CD4-positive, alpha-beta memory T cell (primary cell): ENCODE results near the gene GRIA1. TPM values are rescaled to one million over a fixed set of nuclear protein-coding genes. Genes with fewer than 3 reads are reported as not detected.
A peak's percentile ranks its signal among the peaks of the same experiment; 100 is the strongest.

Experiments
- CTCF ChIA-PET: fragments of 350-600 bp; sonication (Branson Sonifier 250); formaldehyde crosslinking; loops from one replicate; lab custom pipeline; 2021; ENCODE audit warnings: inconsistent platforms; ENCODE audit not compliant: partially characterized antibody; lab: Charles Lee
- POLR2A ChIA-PET: fragments of 350-600 bp; sonication (Branson Sonifier 250); formaldehyde crosslinking; loops from one replicate; lab custom pipeline; 2021; ENCODE audit not compliant: partially characterized antibody; lab: Charles Lee
- DNase-seq, 5 donors: peaks; one replicate each; pipeline versions ENCODE4 v3.0.0 to v3.0.0-alpha.2; 2020 to 2022; ENCODE audit warnings: mixed read lengths in 1 of 5
- H3K27ac ChIP-seq: one replicate; pipeline ENCODE4 v1.7.0; 2013; ENCODE audit warnings: low read depth, low read length
- H3K27me3 ChIP-seq: 2 replicates; pipeline ENCODE4 v1.7.0; 2013; ENCODE audit warnings: mild to moderate bottlenecking, low read length, moderate library complexity; ENCODE audit not compliant: insufficient read depth
- H3K36me3 ChIP-seq: 2 replicates; pipeline ENCODE4 v1.7.0; 2013; ENCODE audit warnings: mild to moderate bottlenecking, low read length, moderate library complexity; ENCODE audit not compliant: insufficient read depth
- H3K4me1 ChIP-seq: 2 replicates; pipeline ENCODE4 v1.7.0; 2013; ENCODE audit warnings: mild to moderate bottlenecking, low read length, moderate library complexity; ENCODE audit not compliant: insufficient read depth
- H3K4me3 ChIP-seq, 2 donors: one replicate each; pipeline ENCODE4 v1.7.0; 2013; ENCODE audit warnings: low read length in 2 of 2, mild to moderate bottlenecking in 1 of 2
- H3K9me3 ChIP-seq, 2 donors: one replicate each; pipeline ENCODE4 v1.7.0; 2013; ENCODE audit warnings: low read length in 2 of 2, control low read depth in 1 of 2; ENCODE audit not compliant: control insufficient read depth in 1 of 2
- H3K27ac Mint-ChIP-seq, 7 donors: one replicate each; pipeline ENCODE4 v1.8.0; 2020 to 2021; ENCODE audit warnings: mixed read lengths in 7 of 7, mild to moderate bottlenecking in 6 of 7, inconsistent platforms in 3 of 7, moderate library complexity in 3 of 7
- H3K27me3 Mint-ChIP-seq, 2 donors: one replicate each; pipeline ENCODE4 v1.8.0; 2020 to 2021; ENCODE audit warnings: mixed read lengths in 2 of 2
- H3K36me3 Mint-ChIP-seq, 2 donors: one replicate each; pipeline ENCODE4 v1.8.0; 2020 to 2021; ENCODE audit warnings: mixed read lengths in 2 of 2, inconsistent platforms in 1 of 2, mild to moderate bottlenecking in 1 of 2
- H3K4me1 Mint-ChIP-seq, 4 donors: one replicate each; pipeline ENCODE4 v1.8.0; 2020 to 2021; ENCODE audit warnings: mixed read lengths in 4 of 4, mild to moderate bottlenecking in 1 of 4
- H3K4me3 Mint-ChIP-seq, 8 donors: one replicate each; pipeline ENCODE4 v1.8.0; 2020 to 2021; ENCODE audit warnings: mixed read lengths in 8 of 8, mild to moderate bottlenecking in 7 of 8, moderate library complexity in 6 of 8, inconsistent platforms in 3 of 8
- H3K9me3 Mint-ChIP-seq, 8 donors: one replicate each; pipeline ENCODE4 v1.8.0; 2020 to 2021; ENCODE audit warnings: mixed read lengths in 8 of 8, mild to moderate bottlenecking in 5 of 8, inconsistent platforms in 3 of 8, moderate library complexity in 1 of 8
- intact Hi-C: fragments of 100-400 bp; cut with micrococcal nuclease; formaldehyde crosslinking; loops from one replicate; pipeline ENCODE4 v1.15.1; 2023
- polyA plus RNA-seq, 2 donors: library from polyadenylated mRNA; unstranded; fragments of 300-500 nt; fragmentation: Illumina TruSeq; gene quantifications; one replicate each; pipeline ENCODE4 v1.2.3, GENCODE V29; 2021
- total RNA-seq, 2 experiments: library from RNA; stranded (reverse); gene quantifications; one replicate each; pipeline ENCODE4 v1.2.3, GENCODE V29; 2021

GRIA1 gene
- total and polyA plus RNA-seq, 4 experiments from 2014 or later: not detected

GRCh38 chr5:153584126-153584959, 93.9 kb downstream of the GRIA1 start:
- Histone ChIP-seq H3K36me3 (no peaks in the 10 kb centered on the region), H3K27ac (no peak overlapping the region), H3K9me3 (no peaks in the 10 kb centered on the region), H3K4me3 (no peak overlapping the region), H3K27me3 (no peaks in the 10 kb centered on the region), H3K4me1 (no peaks in the 10 kb centered on the region)
- intact Hi-C loops: no loop called here
- H3K4me1 Mint-ChIP-seq: no peaks in the 10 kb centered on the region
- H3K9me3 Mint-ChIP-seq: peaks cover 0 to 1% (median 0%) of the 10 kb centered on the region in 8 donors
- no peak overlapping the region for H3K4me3 Mint-ChIP-seq
- POLR2A ChIA-PET: no interaction called here
- no peak for DNase-seq
- peaks cover 0 to 2% of the 10 kb centered on the region in 2 donors for H3K27me3 Mint-ChIP-seq
- H3K36me3 Mint-ChIP-seq: no peaks in the 10 kb centered on the region
- H3K27ac Mint-ChIP-seq: no peak overlapping the region
- CTCF ChIA-PET: no interaction called here

- Mint-ChIP-seq H3K36me3 (no peaks in the 10 kb centered on the region), H3K9me3 (peaks cover 0 to 1% (median 0%) of the 10 kb centered on the region in 8 donors), H3K4me1 (no peaks in the 10 kb centered on the region), H3K27me3 (peaks cover 0 to 2% of the 10 kb centered on the region in 2 donors), H3K27ac (no peak overlapping the region), H3K4me3 (no peak overlapping the region)
- DNase-seq: no peak
- H3K36me3 ChIP-seq: no peaks in the 10 kb centered on the region
- H3K4me1 ChIP-seq: no peaks in the 10 kb centered on the region
- POLR2A ChIA-PET: no interaction called here
- H3K27me3 ChIP-seq: no peaks in the 10 kb centered on the region
- CTCF ChIA-PET: no interaction called here
- intact Hi-C loops: no loop called here
- H3K9me3 ChIP-seq: no peaks in the 10 kb centered on the region
- H3K4me3 ChIP-seq: no peak overlapping the region
- no peak overlapping the region for H3K27ac ChIP-seq
These were observed 94.5 kb downstream of the GRIA1 start for GRCh38 chr5:153584960-153585359.

DNA sequence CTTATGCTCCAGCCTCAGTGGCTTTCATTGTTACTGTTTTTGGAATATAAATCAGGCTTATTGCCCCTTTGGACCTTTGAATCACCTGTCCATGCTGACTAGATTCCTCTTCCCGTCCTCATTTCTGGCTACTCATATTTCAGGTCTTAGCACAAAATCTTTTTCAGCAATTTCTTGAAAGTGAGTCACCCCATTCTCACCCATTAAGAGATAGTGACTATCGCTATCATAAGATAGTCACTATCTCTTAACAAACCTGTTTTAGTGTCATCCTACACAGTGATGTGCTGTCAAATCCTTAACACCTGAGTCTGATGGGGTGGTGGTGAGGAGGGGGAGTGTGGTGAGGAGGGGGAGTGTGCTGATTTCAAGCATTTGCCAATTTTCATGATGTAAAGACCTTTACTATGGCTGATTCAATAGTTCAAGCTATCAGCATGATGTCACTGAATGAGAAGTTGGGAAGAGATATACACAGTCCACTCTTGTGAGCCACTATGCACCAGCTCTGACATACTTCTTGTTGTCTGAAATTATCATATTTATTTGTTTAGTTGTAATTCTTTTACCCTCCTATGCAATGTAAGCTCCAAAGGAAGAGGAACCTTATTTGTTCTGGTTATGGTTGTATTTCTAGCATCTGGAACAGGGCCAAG, 95.3 kb downstream of the GRIA1 start:
- no peak overlapping the region for H3K4me3 Mint-ChIP-seq
- no peak for DNase-seq
- intact Hi-C loops: no loop called here
- POLR2A ChIA-PET: no interaction called here
- no peak overlapping the region for H3K4me3 ChIP-seq
- no peaks in the 10 kb centered on the region for H3K36me3 Mint-ChIP-seq
- no peaks in the 10 kb centered on the region for H3K4me1 Mint-ChIP-seq
- H3K27ac Mint-ChIP-seq: no peak overlapping the region
- CTCF ChIA-PET: no interaction called here
- peaks cover 0 to 2% of the 10 kb centered on the region in 2 donors for H3K27me3 Mint-ChIP-seq
- H3K27ac ChIP-seq: no peak overlapping the region
- peaks cover 0 to 1% (median 0%) of the 10 kb centered on the region in 8 donors for H3K9me3 Mint-ChIP-seq
- no peaks in the 10 kb centered on the region for H3K36me3 ChIP-seq
- no peaks in the 10 kb centered on the region for H3K4me1 ChIP-seq
- no peaks in the 10 kb centered on the region for H3K27me3 ChIP-seq
- no peaks in the 10 kb centered on the region for H3K9me3 ChIP-seq

- Histone ChIP-seq H3K27ac (no peak overlapping the region), H3K4me1 (no peaks in the 10 kb centered on the region), H3K27me3 (no peaks in the 10 kb centered on the region), H3K36me3 (no peaks in the 10 kb centered on the region), H3K4me3 (no peak overlapping the region), H3K9me3 (no peaks in the 10 kb centered on the region)
- peaks cover 0 to under 1% of the 10 kb centered on the region in 2 donors for H3K27me3 Mint-ChIP-seq
- intact Hi-C loops: no loop called here
- DNase-seq: no peak
- H3K27ac Mint-ChIP-seq: no peak overlapping the region
- peaks cover 0 to 4% (median 0%) of the 10 kb centered on the region in 8 donors for H3K9me3 Mint-ChIP-seq
- ChIA-PET CTCF (no interaction called here), POLR2A (no interaction called here)
- no peaks in the 10 kb centered on the region for H3K36me3 Mint-ChIP-seq
- H3K4me3 Mint-ChIP-seq: no peak overlapping the region
- no peaks in the 10 kb centered on the region for H3K4me1 Mint-ChIP-seq
These were observed 101.6 kb downstream of the GRIA1 start for GRCh38 chr5:153592081-153592480.

GRCh38 chr5:153594785-153595184, 104.3 kb downstream of the GRIA1 start:
- H3K9me3 ChIP-seq: no peaks in the 10 kb centered on the region
- Mint-ChIP-seq H3K9me3 (peaks cover 0 to 4% (median 0%) of the 10 kb centered on the region in 8 donors), H3K4me1 (no peaks in the 10 kb centered on the region), H3K36me3 (no peaks in the 10 kb centered on the region), H3K27ac (peak overlapping the region in 1 of 7 donors; percentile 5), H3K27me3 (peaks cover 0 to 1% of the 10 kb centered on the region in 2 donors), H3K4me3 (no peak overlapping the region)
- no peak overlapping the region for H3K4me3 ChIP-seq
- no peak overlapping the region for H3K27ac ChIP-seq
- ChIA-PET CTCF (no interaction called here), POLR2A (no interaction called here)
- H3K4me1 ChIP-seq: no peaks in the 10 kb centered on the region
- H3K27me3 ChIP-seq: no peaks in the 10 kb centered on the region
- DNase-seq: no peak
- intact Hi-C loops: no loop called here
- no peaks in the 10 kb centered on the region for H3K36me3 ChIP-seq

DNA sequence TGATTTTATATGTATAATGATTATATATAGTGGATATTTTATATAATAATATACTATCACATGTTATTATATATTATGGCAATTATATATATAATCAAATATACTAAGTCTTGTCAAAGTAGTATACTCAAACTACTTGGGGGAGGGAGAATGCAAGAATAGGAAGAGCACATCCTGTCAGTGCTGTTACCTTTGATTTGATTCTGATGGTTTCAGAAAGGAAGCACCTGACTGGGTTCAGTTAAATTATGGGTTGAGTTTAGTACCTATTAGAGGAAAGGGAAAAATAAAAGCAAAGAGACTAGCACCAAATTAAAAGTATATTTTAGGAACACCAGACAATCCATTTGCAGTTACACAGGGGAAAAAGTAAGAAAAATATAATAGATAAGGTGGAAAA, 107.6 kb downstream of the GRIA1 start:
- Mint-ChIP-seq H3K9me3 (peaks cover 0 to 4% (median 0%) of the 10 kb centered on the region in 8 donors), H3K27me3 (peaks cover 0 to 1% of the 10 kb centered on the region in 2 donors), H3K36me3 (no peaks in the 10 kb centered on the region), H3K27ac (no peak overlapping the region), H3K4me3 (no peak overlapping the region), H3K4me1 (no peaks in the 10 kb centered on the region)
- Histone ChIP-seq H3K36me3 (no peaks in the 10 kb centered on the region), H3K27me3 (no peaks in the 10 kb centered on the region), H3K4me1 (no peaks in the 10 kb centered on the region), H3K9me3 (no peaks in the 10 kb centered on the region), H3K4me3 (no peak overlapping the region), H3K27ac (no peak overlapping the region)
- ChIA-PET POLR2A (no interaction called here), CTCF (no interaction called here)
- intact Hi-C loops: no loop called here
- DNase-seq: no peak

DNA sequence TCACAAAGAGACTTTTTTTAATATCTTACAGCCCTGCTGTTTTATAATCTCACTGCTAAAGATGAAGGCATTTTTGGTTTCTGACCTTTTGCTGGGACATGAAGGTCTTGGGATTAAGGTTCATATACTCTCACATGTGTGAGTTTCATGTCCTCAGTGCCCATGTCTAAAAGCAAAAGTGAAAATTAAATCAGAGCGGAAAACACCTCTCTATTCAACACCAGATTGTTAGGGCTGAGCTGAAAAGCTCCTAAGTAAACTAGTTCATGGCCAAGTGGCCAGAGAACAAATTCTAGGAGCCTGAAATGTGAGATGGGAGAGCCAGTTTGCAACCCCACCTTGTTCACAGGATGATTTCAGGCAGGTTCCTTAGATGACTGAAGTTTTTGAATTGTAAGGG, 110.9 kb downstream of the GRIA1 start:
- Histone ChIP-seq H3K27ac (no peak overlapping the region), H3K36me3 (no peaks in the 10 kb centered on the region), H3K27me3 (no peaks in the 10 kb centered on the region), H3K4me3 (no peak overlapping the region), H3K9me3 (no peaks in the 10 kb centered on the region), H3K4me1 (no peaks in the 10 kb centered on the region)
- peaks cover 0 to 3% (median 0%) of the 10 kb centered on the region in 8 donors for H3K9me3 Mint-ChIP-seq
- H3K27me3 Mint-ChIP-seq: peaks cover 0 to 1% of the 10 kb centered on the region in 2 donors
- ChIA-PET POLR2A (no interaction called here), CTCF (no interaction called here)
- intact Hi-C loops: no loop called here
- no peaks in the 10 kb centered on the region for H3K4me1 Mint-ChIP-seq
- DNase-seq: no peak
- H3K27ac Mint-ChIP-seq: no peak overlapping the region
- no peaks in the 10 kb centered on the region for H3K36me3 Mint-ChIP-seq
- H3K4me3 Mint-ChIP-seq: no peak overlapping the region
